ENCODE measurements around the gene LRMDA.

Gene LRMDA

DNA sequence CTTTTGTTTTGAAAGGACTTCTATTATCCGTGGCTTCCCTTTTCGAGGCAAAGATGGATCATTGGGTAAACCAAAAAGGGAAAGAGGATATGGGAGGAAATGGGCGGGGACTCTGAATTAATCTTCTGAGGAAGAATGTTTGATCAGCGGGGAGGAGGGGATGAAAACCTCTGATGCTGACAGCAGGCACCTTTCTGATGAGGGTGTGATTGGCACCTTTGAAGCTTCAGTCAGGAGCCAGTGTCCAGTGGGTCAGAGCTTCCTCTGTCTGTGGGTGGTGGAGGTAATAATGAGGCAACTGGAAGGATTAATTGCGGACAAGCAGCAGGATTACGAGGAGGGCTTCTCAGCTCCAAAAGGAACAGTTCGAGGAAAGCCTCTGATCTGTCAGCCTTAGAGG lies 877.6 kb downstream of the LRMDA start:
- Histone ChIP-seq H3K27me3 (ENCODE audit: insufficient read depth, low read depth, severe bottlenecking) (no peaks in the 10 kb centered on the region), H3K4me3 (ENCODE audit: low read depth, low read length) (no peak overlapping the region), H3K27ac (no peak overlapping the region), H3K9me3 (ENCODE audit: severe bottlenecking) (no peaks in the 10 kb centered on the region), H3K36me3 (no peaks in the 10 kb centered on the region)
- DNase-seq, result peak; percentile 84
- TF ChIP-seq, protein P1, sequence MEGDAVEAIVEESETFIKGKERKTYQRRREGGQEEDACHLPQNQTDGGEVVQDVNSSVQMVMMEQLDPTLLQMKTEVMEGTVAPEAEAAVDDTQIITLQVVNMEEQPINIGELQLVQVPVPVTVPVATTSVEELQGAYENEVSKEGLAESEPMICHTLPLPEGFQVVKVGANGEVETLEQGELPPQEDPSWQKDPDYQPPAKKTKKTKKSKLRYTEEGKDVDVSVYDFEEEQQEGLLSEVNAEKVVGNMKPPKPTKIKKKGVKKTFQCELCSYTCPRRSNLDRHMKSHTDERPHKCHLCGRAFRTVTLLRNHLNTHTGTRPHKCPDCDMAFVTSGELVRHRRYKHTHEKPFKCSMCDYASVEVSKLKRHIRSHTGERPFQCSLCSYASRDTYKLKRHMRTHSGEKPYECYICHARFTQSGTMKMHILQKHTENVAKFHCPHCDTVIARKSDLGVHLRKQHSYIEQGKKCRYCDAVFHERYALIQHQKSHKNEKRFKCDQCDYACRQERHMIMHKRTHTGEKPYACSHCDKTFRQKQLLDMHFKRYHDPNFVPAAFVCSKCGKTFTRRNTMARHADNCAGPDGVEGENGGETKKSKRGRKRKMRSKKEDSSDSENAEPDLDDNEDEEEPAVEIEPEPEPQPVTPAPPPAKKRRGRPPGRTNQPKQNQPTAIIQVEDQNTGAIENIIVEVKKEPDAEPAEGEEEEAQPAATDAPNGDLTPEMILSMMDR (IDR thresholded peaks at IDR 0.05; ENCODE audit: low read depth, low read length), result no peak

DNA sequence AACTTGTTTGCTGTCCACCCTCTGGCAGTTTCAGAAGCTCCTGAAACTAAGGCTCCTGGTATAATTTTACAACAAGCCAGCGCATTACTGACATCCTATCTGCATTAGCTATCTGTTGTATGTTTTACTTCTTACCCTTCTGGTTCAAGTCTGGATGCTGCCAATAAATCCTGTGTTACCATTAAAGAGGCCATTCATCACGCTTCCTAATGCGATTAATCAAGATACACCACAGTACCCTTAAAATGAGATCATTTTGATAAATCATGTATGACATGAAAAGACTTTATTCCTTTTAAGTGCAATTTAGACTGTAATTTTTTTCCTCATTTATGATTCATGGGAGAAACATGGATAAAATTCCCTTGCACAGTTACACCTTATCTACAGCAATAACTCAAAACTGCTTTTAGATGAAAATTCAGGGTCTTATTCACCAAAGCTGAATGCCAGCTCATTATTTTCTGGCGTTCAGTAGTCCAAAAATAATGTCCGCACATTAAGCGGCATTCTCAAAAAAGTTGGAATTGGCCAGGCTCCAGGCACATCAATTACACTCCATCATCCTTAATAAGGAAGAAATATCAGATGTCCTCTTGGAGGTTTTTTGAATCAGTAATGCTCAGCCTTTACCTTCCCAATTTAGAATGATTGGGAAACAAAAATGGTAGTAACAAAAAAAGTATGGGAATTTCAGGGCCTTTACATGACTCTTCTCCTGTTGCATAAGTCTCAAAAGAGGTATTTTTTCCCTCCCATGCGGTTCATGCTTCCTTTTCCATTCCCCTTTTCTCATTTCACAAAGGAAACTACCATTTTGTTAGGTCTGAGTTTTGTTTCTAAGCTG lies 878.5 kb downstream of the LRMDA start:
- TF ChIP-seq, protein P1 (IDR thresholded peaks at IDR 0.05; ENCODE audit: low read depth, low read length), result no peak
- DNase-seq, result peak; percentile 19

DNA sequence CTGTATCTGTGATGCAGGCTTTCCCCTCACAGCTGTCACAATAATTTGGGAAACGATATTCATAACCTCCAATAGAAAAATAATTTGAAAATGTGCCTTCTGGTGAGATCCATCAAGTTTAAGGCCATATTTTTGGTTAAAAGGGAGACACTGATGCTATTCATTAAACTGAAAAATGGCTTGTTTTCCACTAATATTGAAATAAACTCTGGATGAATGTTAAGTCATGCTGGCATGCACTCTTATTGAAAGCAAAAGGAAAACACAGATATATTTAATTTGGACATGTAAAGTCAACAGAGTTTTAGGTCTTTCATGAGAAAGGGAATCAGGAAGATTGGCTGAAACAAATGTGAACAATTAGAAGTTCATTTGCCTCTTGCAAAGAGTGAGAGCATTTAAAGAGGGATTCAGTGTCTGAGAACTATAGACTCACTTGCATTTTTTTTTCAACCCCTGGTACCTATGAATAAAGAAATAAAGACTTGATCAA lies 879.2 kb downstream of the LRMDA start:
- no peak overlapping the region for H3K27ac ChIP-seq

More for the DNA sequence above, 878.5 kb downstream of the LRMDA start:
- H3K27ac ChIP-seq, result peak overlapping the region; percentile 22; the same call in 1 of the 2 replicates
- H3K27me3 ChIP-seq (ENCODE audit: insufficient read depth, low read depth, severe bottlenecking), result no peaks in the 10 kb centered on the region
- H3K36me3 ChIP-seq, result no peaks in the 10 kb centered on the region
- H3K4me3 ChIP-seq (ENCODE audit: low read depth, low read length), result no peak overlapping the region
- H3K9me3 ChIP-seq (ENCODE audit: severe bottlenecking), result no peaks in the 10 kb centered on the region

DNA sequence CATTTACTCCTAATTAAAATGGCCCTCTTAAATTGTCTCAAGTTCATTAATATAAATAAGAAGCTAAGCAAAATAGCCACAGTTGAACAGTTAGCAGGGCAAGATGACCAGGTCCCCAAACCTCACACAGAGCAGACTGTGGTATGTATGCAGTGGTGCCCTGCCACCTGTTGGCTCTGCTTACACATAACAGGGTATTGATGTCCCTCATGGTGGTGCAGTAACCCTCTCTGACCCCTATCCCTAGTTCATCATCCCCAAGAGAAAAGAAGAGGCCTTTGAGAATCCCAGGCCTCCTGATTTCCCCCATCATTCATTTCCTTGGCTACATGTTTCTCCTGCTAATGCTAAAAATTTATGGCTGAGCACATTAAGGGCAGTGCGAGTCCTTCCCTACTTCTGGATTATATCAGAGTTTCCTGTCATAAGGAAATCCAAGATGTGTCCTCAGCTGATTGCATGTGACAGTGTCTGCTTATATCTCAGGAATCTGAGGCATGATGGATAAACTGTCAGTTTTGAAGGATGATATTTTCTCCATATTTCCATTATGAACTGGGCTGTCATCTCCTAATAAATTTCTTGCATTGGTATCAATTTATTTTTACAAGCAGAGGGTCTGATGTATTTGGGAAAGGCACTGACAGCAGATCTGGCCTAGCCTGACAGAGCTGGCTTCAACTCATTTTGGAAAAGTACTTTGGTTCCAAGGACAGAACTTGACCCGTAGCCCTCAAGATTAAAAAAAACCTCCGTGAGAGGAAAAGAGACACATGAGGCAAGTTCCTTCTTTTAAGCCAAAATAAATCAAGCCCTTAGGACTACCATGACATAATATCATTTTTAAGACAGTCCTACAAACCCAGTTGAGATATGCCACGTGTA lies 880.6 kb downstream of the LRMDA start:
- TF ChIP-seq, protein P1 (IDR thresholded peaks at IDR 0.05; ENCODE audit: low read depth, low read length), result peak; percentile 86
- Histone ChIP-seq H3K27ac (no peak overlapping the region), H3K27me3 (ENCODE audit: insufficient read depth, low read depth, severe bottlenecking) (no peaks in the 10 kb centered on the region), H3K9me3 (ENCODE audit: severe bottlenecking) (no peaks in the 10 kb centered on the region), H3K4me3 (ENCODE audit: low read depth, low read length) (no peak overlapping the region), H3K36me3 (no peaks in the 10 kb centered on the region)
- peak; percentile 67 for DNase-seq

More for the DNA sequence above, 879.2 kb downstream of the LRMDA start:
- no peaks in the 10 kb centered on the region for H3K27me3 ChIP-seq (ENCODE audit: insufficient read depth, low read depth, severe bottlenecking)
- H3K4me3 ChIP-seq (ENCODE audit: low read depth, low read length), result no peak overlapping the region
- H3K9me3 ChIP-seq (ENCODE audit: severe bottlenecking), result no peaks in the 10 kb centered on the region
- DNase-seq, result no peak
- TF ChIP-seq, protein P1 (IDR thresholded peaks at IDR 0.05; ENCODE audit: low read depth, low read length), result no peak
- no peaks in the 10 kb centered on the region for H3K36me3 ChIP-seq

DNA sequence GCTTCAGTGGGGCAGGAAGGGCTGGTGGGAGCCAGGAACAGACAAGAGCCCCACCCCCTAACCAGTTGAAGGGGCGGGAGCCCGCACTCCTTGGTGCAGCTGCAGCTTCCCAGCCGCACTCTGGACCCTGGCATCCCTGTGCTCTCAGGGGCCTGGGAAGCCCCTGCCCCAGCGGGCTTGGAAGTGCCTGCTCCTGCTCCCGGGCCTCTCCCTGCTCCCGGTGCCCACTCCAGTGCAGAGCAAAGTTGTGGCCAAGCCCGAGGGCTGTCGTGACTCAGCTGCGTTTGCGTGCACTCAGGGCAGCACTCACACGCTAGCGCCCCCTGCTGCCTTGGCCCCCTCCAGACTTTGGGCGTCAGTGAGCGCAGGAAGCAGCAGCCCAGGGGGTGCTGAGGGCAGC lies 883.8 kb downstream of the LRMDA start:
- DNase-seq, result no peak
- TF ChIP-seq, protein P1 (IDR thresholded peaks at IDR 0.05; ENCODE audit: low read depth, low read length), result no peak; the same call in 1 of the 2 replicates
- H3K36me3 ChIP-seq, result no peaks in the 10 kb centered on the region
- H3K4me3 ChIP-seq (ENCODE audit: low read depth, low read length), result no peak overlapping the region
- H3K9me3 ChIP-seq (ENCODE audit: severe bottlenecking), result no peaks in the 10 kb centered on the region
- no peaks in the 10 kb centered on the region for H3K27me3 ChIP-seq (ENCODE audit: insufficient read depth, low read depth, severe bottlenecking)
- no peak overlapping the region for H3K27ac ChIP-seq

Measured in WERI-Rb-1 (cell line).